Thoracic aorta (tissue), 2 donors: ENCODE measurements around the gene CALY. TPM values are rescaled to one million over a fixed set of nuclear protein-coding genes. Genes with fewer than 3 reads are reported as not detected.
"Not testable (repeated sequence)": the region's sequence is repeated elsewhere in the genome, so short reads cannot be mapped to it uniquely, and the experiment has no call there.

Experiments
- ATAC-seq: fragments of 150-250 bp; one replicate; pipeline ENCODE4 v1.8.0; 2017; ENCODE audit warnings: low read depth; ENCODE audit not compliant: insufficient number of reproducible peaks, low FRiP score
- DNase-seq: peaks from one replicate; pipeline ENCODE4 v3.0.0-alpha.2; 2020; ENCODE audit warnings: low spot score
- H3K27ac ChIP-seq, 2 donors: fragments of 200-600 bp; sonication (generic); 1 replicate in 1 of 2; 2 replicates in 1 of 2; pipeline ENCODE4 v1.5.1; 2016; ENCODE audit warnings: mild to moderate bottlenecking in 2 of 2, moderate library complexity in 2 of 2
- H3K27me3 ChIP-seq: fragments of 200-600 bp; sonication (generic); replicated peaks from 2 replicates; pipeline ENCODE4 v1.6.0; 2016; ENCODE audit warnings: mild to moderate bottlenecking; ENCODE audit not compliant: insufficient read depth
- H3K36me3 ChIP-seq: fragments of 200-600 bp; sonication (generic); one replicate; pipeline ENCODE4 v1.5.1; 2016
- H3K4me1 ChIP-seq, 2 donors: fragments of 200-600 bp; sonication (generic); 1 replicate in 1 of 2; 2 replicates in 1 of 2; pipeline versions ENCODE4 v1.5.1 to v1.6.0; 2016; ENCODE audit warnings: low read depth in 2 of 2, mild to moderate bottlenecking in 1 of 2; ENCODE audit not compliant: control insufficient read depth in 1 of 2
- H3K4me3 ChIP-seq: fragments of 200-600 bp; sonication (generic); 2 replicates; pipeline ENCODE4 v1.5.1; 2016; ENCODE audit warnings: mild to moderate bottlenecking
- H3K9me3 ChIP-seq: fragments of 200-600 bp; sonication (generic); 2 replicates; pipeline ENCODE4 v1.5.1; 2016
- total RNA-seq, 2 donors: library from RNA; depleted of rRNA; stranded (reverse); fragments of >200 nt; gene quantifications; one replicate each; pipeline versions ENCODE4 v1.1.0 to v1.2.3, GENCODE V29; 2016
- TF ChIP-seq, protein P1 (sequence below): fragments of 200-600 bp; sonication (generic); IDR thresholded peaks from one replicate; pipeline ENCODE4 v1.5.1; 2019; ENCODE audit warnings: antibody characterized with exemption

The CALY gene
- total RNA-seq, 2 donors from 2014 or later, result not detected

DNA sequence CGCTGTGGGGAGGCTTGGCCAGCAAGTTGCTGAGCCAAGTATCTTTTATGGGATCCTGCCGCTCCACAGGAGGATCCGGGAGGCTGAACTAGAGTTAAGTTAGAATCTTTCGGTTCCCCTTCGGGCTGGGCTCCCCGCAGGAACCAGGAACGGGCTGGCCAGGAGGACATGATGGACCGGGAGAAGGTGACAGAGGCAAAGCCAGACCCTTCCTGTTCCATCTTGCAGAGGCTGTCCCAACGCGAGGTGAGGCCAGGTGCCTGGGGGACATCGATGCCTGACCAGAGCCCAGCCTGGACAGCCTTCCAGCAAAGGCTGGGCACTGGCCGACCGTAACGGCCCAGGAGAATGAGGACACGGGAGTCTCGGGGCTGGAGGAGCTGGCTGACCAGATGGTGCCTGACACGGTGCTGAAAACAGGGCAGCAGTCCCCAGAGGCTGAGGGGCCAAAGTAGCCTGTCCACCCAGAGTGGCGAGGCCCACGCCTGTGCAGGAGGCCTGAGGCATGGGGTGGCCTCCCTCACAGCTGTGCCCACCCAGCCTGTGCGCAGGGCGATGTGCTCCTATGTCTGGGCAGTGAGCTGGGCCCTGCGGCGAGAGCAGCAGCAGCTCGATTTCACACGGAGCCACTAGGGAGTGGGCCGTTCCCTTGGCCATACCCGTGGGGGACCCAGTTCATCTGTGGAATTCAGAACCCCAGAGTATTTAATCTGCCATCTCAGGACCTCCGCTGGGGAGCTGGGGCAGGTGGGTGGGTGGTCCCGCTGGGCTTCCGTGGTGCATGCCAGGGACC lies 40.5 kb upstream of the CALY start:
- Histone ChIP-seq H3K36me3 (no peaks in the 10 kb centered on the region), H3K4me3 (peak overlapping the region; percentile 97), H3K27me3 (no peaks in the 10 kb centered on the region)

DNA sequence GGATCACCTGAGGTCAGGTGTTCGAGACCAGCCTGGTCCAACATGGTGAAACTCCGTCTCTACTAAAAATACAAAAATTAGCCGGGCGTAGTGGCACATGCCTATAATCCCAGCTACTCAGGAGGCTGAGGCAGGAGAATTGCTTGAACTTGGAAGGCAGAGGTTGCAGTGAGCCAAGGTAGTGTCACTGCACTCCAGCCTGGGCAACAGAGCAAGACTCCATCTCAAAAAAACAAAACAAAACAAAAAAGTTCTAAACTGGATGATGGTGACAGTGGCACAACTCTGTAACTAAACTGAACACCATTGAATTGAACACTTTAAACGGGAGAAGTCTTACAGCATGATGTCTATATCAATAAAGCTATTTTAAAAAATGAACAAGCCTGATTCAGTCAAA lies 39.5 kb upstream of the CALY start:
- not testable (repeated sequence) for H3K27ac ChIP-seq, ATAC-seq, H3K36me3 ChIP-seq, H3K4me3 ChIP-seq, DNase-seq, H3K9me3 ChIP-seq, H3K27me3 ChIP-seq
- H3K4me1 ChIP-seq, result peaks cover 16 to 38% of the 10 kb centered on the region in 2 donors

More for the DNA sequence above, 40.5 kb upstream of the CALY start:
- no peak for DNase-seq
- no peaks in the 10 kb centered on the region for H3K9me3 ChIP-seq
- peaks cover 15 to 34% of the 10 kb centered on the region in 2 donors for H3K4me1 ChIP-seq
- no peak for ATAC-seq
- H3K27ac ChIP-seq, result no peak overlapping the region
- TF ChIP-seq, protein P1, sequence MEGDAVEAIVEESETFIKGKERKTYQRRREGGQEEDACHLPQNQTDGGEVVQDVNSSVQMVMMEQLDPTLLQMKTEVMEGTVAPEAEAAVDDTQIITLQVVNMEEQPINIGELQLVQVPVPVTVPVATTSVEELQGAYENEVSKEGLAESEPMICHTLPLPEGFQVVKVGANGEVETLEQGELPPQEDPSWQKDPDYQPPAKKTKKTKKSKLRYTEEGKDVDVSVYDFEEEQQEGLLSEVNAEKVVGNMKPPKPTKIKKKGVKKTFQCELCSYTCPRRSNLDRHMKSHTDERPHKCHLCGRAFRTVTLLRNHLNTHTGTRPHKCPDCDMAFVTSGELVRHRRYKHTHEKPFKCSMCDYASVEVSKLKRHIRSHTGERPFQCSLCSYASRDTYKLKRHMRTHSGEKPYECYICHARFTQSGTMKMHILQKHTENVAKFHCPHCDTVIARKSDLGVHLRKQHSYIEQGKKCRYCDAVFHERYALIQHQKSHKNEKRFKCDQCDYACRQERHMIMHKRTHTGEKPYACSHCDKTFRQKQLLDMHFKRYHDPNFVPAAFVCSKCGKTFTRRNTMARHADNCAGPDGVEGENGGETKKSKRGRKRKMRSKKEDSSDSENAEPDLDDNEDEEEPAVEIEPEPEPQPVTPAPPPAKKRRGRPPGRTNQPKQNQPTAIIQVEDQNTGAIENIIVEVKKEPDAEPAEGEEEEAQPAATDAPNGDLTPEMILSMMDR, result no peak

DNA sequence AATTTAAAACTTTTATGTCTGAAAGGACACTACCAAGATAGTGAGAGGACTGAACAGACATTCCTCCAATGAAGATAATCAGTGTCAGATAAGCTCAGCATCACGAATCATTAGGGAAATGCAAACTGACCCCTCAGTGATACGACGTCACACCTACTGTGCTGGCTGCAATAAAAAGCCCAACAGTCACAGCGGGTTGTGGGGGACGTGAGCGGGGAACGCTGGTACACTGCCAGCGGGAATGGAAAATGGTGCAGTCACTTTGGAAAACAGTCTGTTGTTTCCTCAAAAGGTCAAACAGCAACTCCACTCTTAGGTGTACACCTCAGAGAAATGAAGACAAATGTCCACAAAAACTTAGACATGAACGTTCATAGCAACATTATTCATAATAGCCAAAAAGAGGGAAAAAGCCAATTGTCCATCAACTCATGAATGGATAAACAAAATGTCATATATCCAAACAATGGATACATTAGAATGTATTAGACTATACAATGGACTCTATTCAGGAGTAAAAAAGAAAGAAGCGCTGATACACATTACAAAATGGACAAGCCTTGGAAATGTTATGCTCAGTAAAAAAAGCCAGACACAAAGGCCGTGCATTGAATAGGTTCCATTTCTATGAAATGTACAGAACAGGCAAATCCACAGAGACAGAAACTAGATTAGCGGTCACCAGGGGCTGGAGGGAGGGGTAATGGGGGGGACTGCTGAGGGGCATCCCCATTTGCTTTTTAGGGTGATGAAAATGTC lies 38.8 kb upstream of the CALY start:
- no peak for DNase-seq
- TF ChIP-seq, protein P1, result no peak
- H3K9me3 ChIP-seq, result no peaks in the 10 kb centered on the region
- no peak overlapping the region for H3K27ac ChIP-seq
- H3K27me3 ChIP-seq, result no peaks in the 10 kb centered on the region
- H3K36me3 ChIP-seq, result peaks cover 2% of the 10 kb centered on the region
- H3K4me1 ChIP-seq, result peaks cover 16 to 33% of the 10 kb centered on the region in 2 donors
- no peak for ATAC-seq
- no peak overlapping the region for H3K4me3 ChIP-seq

DNA sequence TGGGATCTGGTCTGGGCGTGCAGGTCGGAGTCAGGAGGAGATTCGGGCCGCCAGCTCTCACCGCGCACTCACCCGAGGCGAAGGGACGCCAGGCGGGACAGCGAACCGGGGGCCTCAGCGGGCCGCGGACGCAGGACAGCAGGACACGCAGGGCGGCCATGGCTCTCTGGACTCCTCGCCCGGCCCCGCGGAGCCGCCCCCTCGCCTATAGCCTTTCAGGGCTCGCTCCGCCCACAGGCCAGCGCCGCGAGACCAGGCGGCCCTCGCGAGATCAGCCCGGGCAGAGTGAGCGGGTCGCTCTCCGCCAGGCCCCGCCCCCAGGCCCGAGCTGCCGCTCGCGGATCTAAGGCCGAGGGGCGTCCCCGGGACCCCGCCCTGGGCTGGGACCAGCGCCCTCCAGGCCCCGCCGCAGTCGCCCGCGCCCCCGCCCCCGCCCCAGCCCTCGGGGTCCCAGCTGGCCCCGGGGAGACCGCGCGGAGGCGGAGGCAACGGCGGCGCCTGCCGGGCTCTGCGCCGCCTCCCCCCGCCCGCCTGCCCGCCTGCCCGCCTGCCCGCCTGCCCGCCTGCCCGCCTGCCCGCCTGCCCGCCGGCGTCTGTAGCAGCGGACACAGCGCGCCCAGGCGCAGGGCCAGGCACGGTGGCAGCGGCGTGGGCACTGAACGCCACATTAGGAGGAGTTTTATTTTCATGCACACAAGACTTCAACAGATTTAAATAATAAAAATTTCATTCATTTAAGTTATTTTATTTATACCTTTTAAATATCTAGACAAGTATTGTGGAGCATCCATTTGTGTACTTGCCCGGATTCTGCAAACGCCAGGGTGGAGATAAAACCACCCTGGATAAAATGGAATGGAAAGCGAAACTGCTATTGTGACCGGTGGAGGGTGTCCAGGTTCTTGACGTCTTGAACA lies 36.7 kb upstream of the CALY start, which contains the start of gene ECHS1:
TSS of gene ECHS1 (minus strand) at position 181 of the 917 bp plus-strand sequence. CDS start at position 160, 21 bp downstream.
- Histone ChIP-seq H3K4me3 (peak within 1 kb of the TSS; percentile 86), H3K9me3 (no peaks in the 10 kb centered on the region), H3K27me3 (no peaks in the 10 kb centered on the region), H3K4me1 (peaks cover 12 to 22% of the 10 kb centered on the region in 2 donors), H3K36me3 (peaks cover 21% of the 10 kb centered on the region), H3K27ac (peak within 1 kb of the TSS; percentile 56 to 58)
- DNase-seq (peak; percentile 81), ATAC-seq (peak; percentile 91)
- TF ChIP-seq, protein P1, result no peak

GRCh38 chr10:133372507-133372906 lies 35.8 kb upstream of the CALY start:
- peaks cover 25% of the 10 kb centered on the region for H3K36me3 ChIP-seq
- TF ChIP-seq, protein P1, result no peak
- no peaks in the 10 kb centered on the region for H3K27me3 ChIP-seq
- no peaks in the 10 kb centered on the region for H3K9me3 ChIP-seq
- DNase-seq, result no peak
- no peak for ATAC-seq
- H3K4me1 ChIP-seq, result peaks cover 8 to 16% of the 10 kb centered on the region in 2 donors
- H3K4me3 ChIP-seq, result peak overlapping the region; percentile 86
- H3K27ac ChIP-seq, result no peak overlapping the region
